Skeletal muscle tissue (tissue), 4 donors: Measurements from ENCODE around the gene MPDZ. TPM values are rescaled to one million over a fixed set of nuclear protein-coding genes. Genes with fewer than 3 reads are reported as not detected.

Source experiments
- H3K27ac ChIP-seq: one replicate; pipeline ENCODE4 v1.7.0; 2013; ENCODE audit warnings: mild to moderate bottlenecking, low read depth, low read length, inconsistent platforms
- H3K27me3 ChIP-seq, 3 donors: one replicate each; pipeline ENCODE4 v1.7.0; 2013; ENCODE audit warnings: low read length in 3 of 3; ENCODE audit not compliant: control insufficient read depth in 3 of 3, insufficient read depth in 3 of 3
- H3K36me3 ChIP-seq, 3 donors: one replicate each; pipeline ENCODE4 v1.7.0; 2013; ENCODE audit warnings: low read length in 3 of 3; ENCODE audit not compliant: control insufficient read depth in 3 of 3, insufficient read depth in 3 of 3
- H3K4me1 ChIP-seq, 3 donors: one replicate each; pipeline ENCODE4 v1.7.0; 2013; ENCODE audit warnings: low read length in 3 of 3, mild to moderate bottlenecking in 3 of 3; ENCODE audit not compliant: control insufficient read depth in 3 of 3, insufficient read depth in 3 of 3
- H3K4me3 ChIP-seq, 3 donors: one replicate each; pipeline ENCODE4 v1.7.0; 2013; ENCODE audit warnings: low read length in 3 of 3
- H3K9ac ChIP-seq, 3 donors: one replicate each; pipeline ENCODE4 v1.7.0; 2013; ENCODE audit warnings: low read length in 3 of 3, mild to moderate bottlenecking in 3 of 3, moderate library complexity in 2 of 3, low read depth in 1 of 3
- H3K9me3 ChIP-seq, 3 donors: one replicate each; pipeline ENCODE4 v1.7.0; 2013; ENCODE audit warnings: low read length in 3 of 3; ENCODE audit not compliant: control insufficient read depth in 3 of 3
- total RNA-seq: library from RNA; depleted of rRNA; stranded (reverse); fragments of >200 nt; gene quantifications from one replicate; pipeline ENCODE4 v1.2.3, GENCODE V29; 2014
- donor health status: Osteomylitis.

The MPDZ gene
- total RNA-seq, 1 donor from 2014 or later, result 40.2 TPM

DNA sequence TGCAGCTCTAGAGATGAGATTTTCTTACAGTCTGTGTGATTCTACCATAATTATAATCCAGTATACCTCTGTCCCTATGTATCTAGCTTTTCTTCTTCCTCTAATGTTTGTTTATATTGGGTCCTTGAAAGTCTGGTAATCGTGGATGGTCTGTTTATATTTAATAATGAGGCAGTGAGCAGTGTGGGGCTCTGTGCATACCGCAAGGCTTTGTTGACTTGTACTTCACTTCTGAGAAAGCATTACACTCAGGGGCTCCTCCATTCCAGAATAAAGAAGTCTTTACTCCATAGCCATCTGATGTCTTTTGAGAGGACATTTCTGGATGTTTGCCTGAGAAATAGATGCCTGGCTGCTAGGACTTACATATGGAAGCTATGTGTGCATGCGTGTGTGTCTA lies 4.5 kb upstream of the MPDZ start:
- Histone ChIP-seq H3K9ac (no peak overlapping the region), H3K27me3 (no peaks in the 10 kb centered on the region), H3K36me3 (no peaks in the 10 kb centered on the region), H3K4me3 (no peak overlapping the region), H3K9me3 (no peaks in the 10 kb centered on the region), H3K27ac (no peak overlapping the region), H3K4me1 (peaks cover 0 to 5% (median 3%) of the 10 kb centered on the region in 3 donors)

DNA sequence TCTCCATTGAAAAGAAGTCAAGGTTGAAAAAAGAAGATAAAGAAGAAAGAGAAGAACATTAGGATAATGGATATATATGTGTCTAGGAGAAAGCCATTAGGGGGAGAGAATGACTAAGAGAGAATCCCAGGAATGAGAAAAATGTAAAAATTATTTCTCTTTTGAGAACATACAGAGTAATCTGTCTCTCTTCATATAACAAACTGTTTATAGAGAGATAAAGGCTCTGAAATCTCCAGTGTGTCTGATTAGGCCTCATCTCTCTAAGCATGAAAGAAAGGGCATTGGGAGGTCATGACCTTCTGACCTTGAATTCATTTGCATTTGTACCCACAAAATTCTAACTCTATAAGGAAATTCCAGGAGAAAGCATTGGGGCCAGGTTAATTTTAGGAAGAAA lies 3.5 kb upstream of the MPDZ start:
- H3K4me1 ChIP-seq, result peaks cover 3 to 9% (median 5%) of the 10 kb centered on the region in 3 donors

GRCh38 chr9:13281356-13282016 lies 2.0 kb upstream of the MPDZ start:
- Histone ChIP-seq H3K27ac (no peak overlapping the region), H3K27me3 (no peaks in the 10 kb centered on the region), H3K36me3 (no peaks in the 10 kb centered on the region)

More for the DNA sequence above, 3.5 kb upstream of the MPDZ start:
- no peak overlapping the region for H3K27ac ChIP-seq
- no peaks in the 10 kb centered on the region for H3K36me3 ChIP-seq
- H3K9ac ChIP-seq, result no peak overlapping the region
- no peak overlapping the region for H3K4me3 ChIP-seq
- no peaks in the 10 kb centered on the region for H3K27me3 ChIP-seq
- no peaks in the 10 kb centered on the region for H3K9me3 ChIP-seq

DNA sequence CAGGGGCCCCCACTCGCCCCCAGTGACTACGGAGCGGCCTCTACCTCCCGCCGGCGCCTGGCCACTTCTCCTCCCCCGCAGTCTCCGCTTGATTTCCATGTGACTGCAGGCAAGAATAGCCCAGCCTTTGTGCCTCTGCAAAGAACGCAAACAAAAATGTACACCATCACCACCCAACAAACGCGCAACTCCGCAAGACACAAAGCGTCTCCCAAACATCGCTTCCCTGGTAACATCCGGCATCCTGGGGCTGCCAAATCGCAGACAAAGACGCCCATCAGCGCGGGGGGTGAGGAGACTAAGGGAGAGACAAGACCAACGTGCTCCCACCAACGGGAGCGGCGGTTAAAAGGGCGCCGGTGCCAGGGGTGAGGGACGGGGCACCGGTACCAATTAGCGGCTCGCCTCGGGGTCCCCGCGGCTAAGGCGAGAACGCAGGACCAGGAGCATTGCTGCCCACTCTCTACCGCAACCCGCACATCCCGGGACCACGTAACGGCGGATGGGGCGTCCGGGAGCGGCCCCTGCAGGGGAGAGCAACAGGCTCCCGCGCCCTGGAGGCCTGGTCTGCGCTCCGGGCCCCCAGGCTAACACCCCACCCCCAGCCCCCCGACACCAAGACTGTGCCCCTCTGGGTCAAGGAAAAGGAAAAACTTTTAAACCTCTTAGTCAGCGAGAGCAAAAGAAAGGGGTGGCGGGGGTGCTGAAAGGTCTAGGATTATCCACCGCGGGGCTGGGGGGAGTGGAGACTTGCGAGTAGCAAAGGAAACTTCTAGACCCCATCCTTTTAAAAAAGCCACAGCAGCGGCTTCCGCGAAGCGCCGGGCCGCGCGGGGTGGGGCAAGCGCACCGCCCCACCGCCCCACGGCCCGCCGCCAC lies 885 bp downstream of the MPDZ start:
- Histone ChIP-seq H3K4me1 (peaks cover 4 to 16% (median 11%) of the 10 kb centered on the region in 3 donors), H3K27ac (peak overlapping the region; percentile 86), H3K27me3 (no peaks in the 10 kb centered on the region), H3K4me3 (peak overlapping the region; percentile 86 to 91 (median 89)), H3K9ac (peak overlapping the region; percentile 78 to 87 (median 85)), H3K9me3 (no peaks in the 10 kb centered on the region), H3K36me3 (no peaks in the 10 kb centered on the region)

More at GRCh38 chr9:13281356-13282016, 2.0 kb upstream of the MPDZ start:
- Histone ChIP-seq H3K4me1 (peaks cover 4 to 10% (median 5%) of the 10 kb centered on the region in 3 donors), H3K9me3 (no peaks in the 10 kb centered on the region), H3K9ac (no peak overlapping the region), H3K4me3 (no peak overlapping the region)

- H3K4me3 ChIP-seq, result peak overlapping the region; percentile 86 to 91 (median 89)
- H3K4me1 ChIP-seq, result peaks cover 4 to 16% (median 11%) of the 10 kb centered on the region in 3 donors
- H3K36me3 ChIP-seq, result no peaks in the 10 kb centered on the region
- no peaks in the 10 kb centered on the region for H3K9me3 ChIP-seq
- no peaks in the 10 kb centered on the region for H3K27me3 ChIP-seq
- H3K27ac ChIP-seq, result peak overlapping the region; percentile 86
- peak overlapping the region; percentile 78 to 87 (median 85) for H3K9ac ChIP-seq
These were observed 1.5 kb downstream of the MPDZ start for GRCh38 chr9:13278023-13278367.

GRCh38 chr9:13274886-13275641 lies 4.4 kb downstream of the MPDZ start:
- Histone ChIP-seq H3K27me3 (no peaks in the 10 kb centered on the region), H3K4me1 (peaks cover 4 to 16% (median 9%) of the 10 kb centered on the region in 3 donors), H3K4me3 (no peak overlapping the region), H3K27ac (peak overlapping the region; percentile 52), H3K36me3 (no peaks in the 10 kb centered on the region), H3K9me3 (no peaks in the 10 kb centered on the region), H3K9ac (peak overlapping the region in 1 of 3 donors; percentile 30)

GRCh38 chr9:13270734-13271133 lies 8.8 kb downstream of the MPDZ start:
- H3K36me3 ChIP-seq, result no peaks in the 10 kb centered on the region
- no peak overlapping the region for H3K4me3 ChIP-seq
- no peak overlapping the region for H3K9ac ChIP-seq
- no peak overlapping the region for H3K27ac ChIP-seq
- H3K9me3 ChIP-seq, result no peaks in the 10 kb centered on the region
- H3K4me1 ChIP-seq, result peaks cover 0 to 15% (median 11%) of the 10 kb centered on the region in 3 donors
- no peaks in the 10 kb centered on the region for H3K27me3 ChIP-seq

GRCh38 chr9:13269589-13270452 lies 9.7 kb downstream of the MPDZ start:
- no peaks in the 10 kb centered on the region for H3K36me3 ChIP-seq
- peaks cover under 1 to 10% (median 4%) of the 10 kb centered on the region in 3 donors for H3K4me1 ChIP-seq
- no peaks in the 10 kb centered on the region for H3K27me3 ChIP-seq
- H3K9ac ChIP-seq, result no peak overlapping the region
- no peak overlapping the region for H3K27ac ChIP-seq
- no peak overlapping the region for H3K4me3 ChIP-seq
- no peaks in the 10 kb centered on the region for H3K9me3 ChIP-seq

DNA sequence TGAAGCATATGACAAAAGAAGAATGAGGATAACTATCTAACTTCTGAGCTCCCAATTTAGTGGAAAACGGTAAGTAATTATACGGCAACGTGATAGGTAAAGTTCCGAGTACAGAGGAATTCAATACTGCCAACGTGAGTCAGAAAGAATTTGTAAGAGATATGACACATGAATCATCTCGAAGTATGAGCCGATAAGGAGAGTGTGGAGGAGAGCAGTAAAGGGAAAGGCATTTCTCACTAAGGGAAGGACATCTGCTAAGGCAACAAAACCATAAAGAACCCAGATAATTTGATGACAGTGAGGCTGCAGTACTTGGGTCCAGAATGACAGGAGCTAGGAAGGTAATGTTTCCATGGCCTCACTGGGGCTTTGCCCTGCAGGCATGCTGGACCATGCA lies 11.0 kb downstream of the MPDZ start:
- Histone ChIP-seq H3K36me3 (no peaks in the 10 kb centered on the region), H3K4me3 (no peak overlapping the region), H3K4me1 (peaks cover 2 to 13% (median 4%) of the 10 kb centered on the region in 3 donors), H3K9ac (no peak overlapping the region), H3K9me3 (no peaks in the 10 kb centered on the region), H3K27me3 (no peaks in the 10 kb centered on the region), H3K27ac (no peak overlapping the region)
